IMR-90 (cell line): ENCODE results near the gene ABR. TPM values are rescaled to one million over a fixed set of nuclear protein-coding genes. Genes with fewer than 3 reads are reported as not detected.

Experiments
- ATAC-seq: fragments of 200-7000 bp; cut with Tn5 transposase; 2 replicates; pipeline ENCODE4 v1.9.1; 2020; ENCODE audit warnings: low read depth, mild to moderate bottlenecking, moderate library complexity
- BruUV-seq: library from RNA; stranded (reverse); fragments of 400-500 nt; replicated peaks from 2 replicates; lab custom pipeline; 2021; lab: Mats Ljungman, UMichigan
- CTCF ChIA-PET: fragments of 300-600 bp; formaldehyde crosslinking; extraction: SDS; loops from one replicate; lab custom pipeline; 2021; ENCODE audit warnings: antibody characterized with exemption; lab: Yijun Ruan, JAX
- POLR2A ChIA-PET: fragments of 300-600 bp; sonication (Branson Sonifier 250); formaldehyde crosslinking; loops from one replicate; lab custom pipeline; 2022; ENCODE audit warnings: antibody characterized with exemption; ENCODE audit not compliant: unreplicated experiment; lab: Charles Lee
- DNase-seq: peaks from one replicate; pipeline ENCODE4 v3.0.0; 2013
- H2AFZ ChIP-seq: replicated peaks from 2 replicates; pipeline ENCODE3; 2013; ENCODE audit warnings: low read length, mild to moderate bottlenecking; ENCODE audit not compliant: poor library complexity
- H2AK5ac ChIP-seq: 2 replicates; pipeline ENCODE4 v1.6.1; 2013; ENCODE audit warnings: low read depth, low read length, inconsistent platforms
- H2AK9ac ChIP-seq: replicated peaks from 2 replicates; pipeline ENCODE3; 2013; ENCODE audit warnings: mild to moderate bottlenecking, low read depth, low read length, moderate library complexity; ENCODE audit not compliant: poor library complexity
- H2BK120ac ChIP-seq: 2 replicates; pipeline ENCODE4 v1.6.1; 2013; ENCODE audit warnings: low read depth, low read length, inconsistent platforms
- H2BK15ac ChIP-seq: 3 replicates; pipeline ENCODE4 v1.6.1; 2013; ENCODE audit warnings: low read depth, low read length, inconsistent platforms
- H2BK20ac ChIP-seq: 2 replicates; pipeline ENCODE4 v1.6.1; 2013; ENCODE audit warnings: low read depth, mild to moderate bottlenecking, inconsistent platforms, low read length, moderate library complexity
- H2BK5ac ChIP-seq: 2 replicates; pipeline ENCODE4 v1.6.1; 2013; ENCODE audit warnings: mild to moderate bottlenecking, low read depth, low read length, inconsistent platforms; ENCODE audit not compliant: poor library complexity, severe bottlenecking
- H3K14ac ChIP-seq: replicated peaks from 2 replicates; pipeline ENCODE4 v1.6.1; 2013; ENCODE audit warnings: low read depth, low read length, inconsistent platforms
- H3K18ac ChIP-seq: 2 replicates; pipeline ENCODE4 v1.6.1; 2013; ENCODE audit warnings: low read depth, low read length, control low read depth
- H3K23ac ChIP-seq: 2 replicates; pipeline ENCODE4 v1.6.1; 2013; ENCODE audit warnings: low read depth, low read length, inconsistent platforms
- H3K27ac ChIP-seq: 2 replicates; pipeline ENCODE4 v1.5.1; 2013; ENCODE audit warnings: mild to moderate bottlenecking, control low read depth, low read length; ENCODE audit not compliant: insufficient read depth
- H3K27me3 ChIP-seq: 2 replicates; pipeline ENCODE4 v1.6.1; 2013; ENCODE audit warnings: low read length; ENCODE audit not compliant: control insufficient read depth, insufficient read depth
- H3K36me3 ChIP-seq: 2 replicates; pipeline ENCODE4 v1.6.1; 2013; ENCODE audit warnings: low read length, mixed read lengths; ENCODE audit not compliant: control insufficient read depth, insufficient read depth
- H3K4ac ChIP-seq: 2 replicates; pipeline ENCODE4 v1.6.1; 2013; ENCODE audit warnings: low read depth, low read length, inconsistent platforms
- H3K4me1 ChIP-seq: 2 replicates; pipeline ENCODE4 v1.6.1; 2013; ENCODE audit warnings: low read length, mixed read lengths; ENCODE audit not compliant: control insufficient read depth, insufficient read depth
- H3K4me2 ChIP-seq: 2 replicates; pipeline ENCODE4 v1.6.1; 2013; ENCODE audit warnings: low read depth, mild to moderate bottlenecking, control low read depth, low read length, moderate library complexity
- H3K4me3 ChIP-seq: 2 replicates; pipeline ENCODE4 v1.5.1; 2013; ENCODE audit warnings: low read depth, mild to moderate bottlenecking, control low read depth, low read length, moderate library complexity; ENCODE audit not compliant: insufficient read depth
- H3K56ac ChIP-seq: 2 replicates; pipeline ENCODE4 v1.6.1; 2013; ENCODE audit warnings: low read length, inconsistent platforms; ENCODE audit not compliant: insufficient read depth; ENCODE audit errors: extremely low read depth
- H3K79me1 ChIP-seq, 2 experiments: 2 replicates each; pipeline ENCODE4 v1.6.1; 2013; ENCODE audit warnings: low read length in 2 of 2, inconsistent platforms in 1 of 2, low read depth in 1 of 2
- H3K9ac ChIP-seq: 2 replicates; pipeline ENCODE4 v1.6.1; 2013; ENCODE audit warnings: low read depth, low read length, control low read depth
- H3K9me1 ChIP-seq: 2 replicates; pipeline ENCODE4 v1.6.1; 2013; ENCODE audit warnings: low read length, inconsistent platforms; ENCODE audit not compliant: insufficient read depth
- H3K9me3 ChIP-seq: 2 replicates; pipeline ENCODE4 v1.6.1; 2013; ENCODE audit warnings: low read length; ENCODE audit not compliant: control insufficient read depth, insufficient read depth
- H4K20me1 ChIP-seq: 2 replicates; pipeline ENCODE4 v1.6.1; 2013; ENCODE audit warnings: low read length, inconsistent platforms; ENCODE audit not compliant: insufficient read depth
- H4K5ac ChIP-seq: 2 replicates; pipeline ENCODE4 v1.6.1; 2013; ENCODE audit warnings: mild to moderate bottlenecking, low read depth, low read length, control low read depth
- H4K8ac ChIP-seq, 2 experiments: 2 replicates each; pipeline ENCODE4 v1.6.1; 2013; ENCODE audit warnings: low read depth in 2 of 2, low read length in 2 of 2, control low read depth in 1 of 2, inconsistent platforms in 1 of 2
- H4K91ac ChIP-seq: 2 replicates; pipeline ENCODE4 v1.6.1; 2013; ENCODE audit warnings: low read depth, low read length, inconsistent platforms; ENCODE audit not compliant: insufficient read depth
- BHLHE40 ChIP-seq: fragments of 150-350 bp; IDR thresholded peaks from 2 replicates; pipeline ENCODE4 v1.6.1; 2016; ENCODE audit warnings: mild to moderate bottlenecking, low read depth, low read length
- CEBPB ChIP-seq: IDR thresholded peaks from 2 replicates; pipeline ENCODE4 v1.6.1; 2012; ENCODE audit warnings: low read depth, low read length, improper control_type of control experiment
- CTCF ChIP-seq: conservative IDR thresholded peaks from 2 replicates; pipeline ENCODE4 v1.5.1; 2012; ENCODE audit warnings: mild to moderate bottlenecking, low read depth, low read length, improper control_type of control experiment
- ELK1 ChIP-seq: fragments of 150-350 bp; IDR thresholded peaks from 2 replicates; pipeline ENCODE4 v1.6.1; 2016; ENCODE audit warnings: low read depth, mild to moderate bottlenecking, low read length, moderate library complexity, borderline replicate concordance
- FOS ChIP-seq: fragments of 150-350 bp; IDR thresholded peaks from 2 replicates; pipeline ENCODE4 v1.6.1; 2016; ENCODE audit warnings: low read depth, low read length
- MAFK ChIP-seq: IDR thresholded peaks from 2 replicates; pipeline ENCODE4 v1.6.1; 2012; ENCODE audit warnings: low read depth, low read length, improper control_type of control experiment
- MAZ ChIP-seq: IDR thresholded peaks from 2 replicates; pipeline ENCODE4 v1.6.1; 2012; ENCODE audit warnings: low read depth, mild to moderate bottlenecking, low read length, improper control_type of control experiment, moderate library complexity, borderline replicate concordance
- POLR2A ChIP-seq: IDR thresholded peaks from 2 replicates; pipeline ENCODE4 v1.6.1; 2012; ENCODE audit warnings: mild to moderate bottlenecking, low read depth, low read length
- RAD21 ChIP-seq: IDR thresholded peaks from 2 replicates; pipeline ENCODE4 v1.6.1; 2012; ENCODE audit warnings: low read length, improper control_type of control experiment
- RFX5 ChIP-seq: IDR thresholded peaks from 2 replicates; pipeline ENCODE4 v1.8.0; 2012; ENCODE audit warnings: low read depth, mild to moderate bottlenecking, low read length, moderate library complexity
- USF2 ChIP-seq: fragments of 150-350 bp; IDR thresholded peaks from 2 replicates; pipeline ENCODE4 v1.6.1; 2017; ENCODE audit warnings: mild to moderate bottlenecking, antibody characterized with exemption, low read length, low read depth
- WGBS, 2 experiments: methylation state at CpG; one replicate each; pipeline versions ENCODE4 v1.1.5 to v1.1.7; 2013; ENCODE audit warnings: missing lambda C conversion rate in 2 of 2; ENCODE audit not compliant: insufficient read length in 1 of 2; ENCODE audit errors: extremely low coverage in 2 of 2; 5-methylcytosine and 5-hydroxymethylcytosine counted together
- dilution Hi-C: fragments of 300-500 bp; cut with HindIII; formaldehyde crosslinking; loops from one replicate; pipeline ENCODE4 v1.14.3; 2018; ENCODE audit warnings: low sequenced_read_pairs; ENCODE audit not compliant: unreplicated experiment
- in situ Hi-C: fragments of 300-500 bp; cut with MboI; formaldehyde crosslinking; loops from 3 replicates; pipeline ENCODE4 v1.14.3; 2019; ENCODE audit warnings: low sequenced_read_pairs, inconsistent platforms, mixed read lengths
- intact Hi-C: fragments of 100-400 bp; cut with micrococcal nuclease; formaldehyde crosslinking; loops from 2 replicates; pipeline ENCODE4 v1.10.0; 2022
- polyA plus RNA-seq, 3 experiments: library from polyadenylated mRNA; depleted of rRNA; stranded (reverse); fragments of >200 nt; gene quantifications; 2 replicates each; pipeline ENCODE4 v1.2.3, GENCODE V29; 2012; ENCODE audit warnings: low replicate concordance in 1 of 3
- total RNA-seq: library from RNA; depleted of rRNA; stranded (reverse); fragments of >200 nt; gene quantifications from 2 replicates; pipeline ENCODE4 v1.2.3, GENCODE V29; 2012

ABR gene
- total and polyA plus RNA-seq, 2 of the 4 experiments (the other 2 are of a cell fraction): 28.3 to 79.7 TPM

GRCh38 chr17:1036845-1037237 lies 142.9 kb downstream of the ABR start:
- Histone ChIP-seq H2AK9ac (no peak overlapping the region), H3K36me3 (peaks cover 27% of the 10 kb centered on the region), H2BK5ac (no peak overlapping the region), H2BK15ac (no peak overlapping the region), H2BK120ac (no peak overlapping the region), H3K4me3 (no peak overlapping the region), H3K9ac (no peak overlapping the region), H3K56ac (no peak overlapping the region), H4K5ac (no peak overlapping the region), H3K27ac (no peak overlapping the region), H3K4me2 (no peak overlapping the region), H3K4me1 (no peaks in the 10 kb centered on the region; the same call in 1 of the 2 replicates), H3K79me1 (peaks cover 4 to 15% of the 10 kb centered on the region in 2 experiments), H2AFZ (no peak overlapping the region), H4K20me1 (peaks cover 29% of the 10 kb centered on the region), H3K23ac (no peak overlapping the region), H3K4ac (no peak overlapping the region), H3K14ac (no peak overlapping the region), H3K18ac (no peak overlapping the region), H2AK5ac (no peak overlapping the region), H3K9me1 (no peaks in the 10 kb centered on the region), H3K9me3 (no peaks in the 10 kb centered on the region), H4K8ac (no peak overlapping the region), H2BK20ac (no peak overlapping the region), H3K27me3 (no peaks in the 10 kb centered on the region), H4K91ac (no peak overlapping the region)
- DNase-seq (no peak), ATAC-seq (no peak)
- dilution Hi-C loops (no loop called here), intact Hi-C loops (no loop called here), in situ Hi-C loops (no loop called here)
- no TSS peak for BruUV-seq
- TF ChIP-seq BHLHE40 (no peak), MAFK (no peak), ELK1 (no peak), RFX5 (no peak), RAD21 (no peak), CTCF (no peak), USF2 (no peak), CEBPB (no peak), MAZ (no peak), FOS (no peak), POLR2A (no peak)
- WGBS, 2 experiments: no CpG with 5 or more reads among the region's 2 CpGs
- CTCF ChIA-PET: no interaction called here
- POLR2A ChIA-PET: no interaction called here
